GM18526 (cell line): ENCODE results near the gene PRSS50.

Experiments used
- POLR2A ChIP-seq: IDR thresholded peaks from 3 replicates; pipeline ENCODE4 v1.6.1; 2011; ENCODE audit not compliant: insufficient read length; ENCODE audit errors: extremely low read depth

The PRSS50 gene

DNA sequence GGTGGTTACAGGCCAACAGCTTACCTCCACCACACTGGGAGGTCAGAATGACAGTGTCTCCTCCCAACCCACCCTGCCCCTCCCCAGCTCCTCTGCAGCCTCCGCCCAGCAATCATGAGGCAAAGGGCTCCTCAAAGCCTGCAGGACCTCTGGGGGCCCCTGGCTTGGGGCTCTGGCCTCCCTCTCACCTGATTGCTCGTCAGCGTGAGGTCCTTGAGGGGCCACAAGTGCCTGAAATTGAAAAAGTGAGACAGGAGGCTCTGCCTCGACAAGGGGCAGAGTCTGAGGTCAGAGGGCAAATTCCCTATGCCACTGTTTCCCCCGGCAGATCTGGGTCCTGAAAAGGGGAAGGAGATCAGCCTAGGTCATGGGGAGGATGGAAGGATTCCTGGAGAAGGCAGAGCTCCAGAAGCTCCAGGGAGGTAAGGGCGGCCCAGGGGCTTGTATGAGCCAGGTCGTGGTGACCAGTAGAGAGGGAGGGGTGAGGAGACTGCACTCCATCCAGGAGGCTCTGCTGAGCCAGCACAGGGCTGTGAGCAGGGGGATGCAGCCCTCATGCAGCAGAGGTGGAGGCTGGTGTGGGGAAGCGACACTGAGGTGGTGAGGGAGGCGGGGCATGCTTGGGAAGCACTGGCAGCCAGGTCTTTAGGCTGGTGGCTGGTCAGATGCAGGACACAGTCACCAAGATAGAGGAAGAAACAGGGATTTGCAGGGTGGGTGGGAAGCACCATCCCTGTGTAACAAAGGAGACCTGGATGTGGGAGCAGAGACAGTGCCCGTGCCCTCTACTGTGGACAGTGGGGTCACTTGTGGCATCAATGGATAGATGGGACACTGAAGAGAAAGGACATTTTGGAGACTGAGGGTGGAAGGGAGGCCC lies 44.3 kb downstream of the PRSS50 start:
- TF ChIP-seq POLR2A = no peak

DNA sequence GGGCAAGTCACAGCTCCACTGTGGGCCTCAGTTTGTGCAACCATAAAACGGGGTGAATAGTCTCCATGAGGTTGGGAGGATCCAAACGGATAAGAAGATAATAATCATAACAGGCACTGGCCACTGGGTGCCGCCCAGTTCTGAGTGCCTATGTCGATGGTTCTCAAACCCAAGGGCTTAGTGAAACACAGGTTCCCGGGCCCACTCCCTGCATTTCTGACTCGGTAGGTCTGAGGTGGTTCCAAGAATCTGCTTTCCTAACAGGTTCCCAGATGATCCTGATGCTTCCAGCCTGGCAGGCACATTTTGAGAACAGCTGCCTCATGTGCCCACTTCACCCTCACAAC lies 45.3 kb downstream of the PRSS50 start:
- no peak for TF ChIP-seq POLR2A

GRCh38 chr3:46671541-46672348 lies 45.9 kb downstream of the PRSS50 start:
- TF ChIP-seq POLR2A = no peak

- TF ChIP-seq POLR2A = no peak
Observed at GRCh38 chr3:46670891-46671427, 46.7 kb downstream of the PRSS50 start.

GRCh38 chr3:46670000-46670890 lies 47.4 kb downstream of the PRSS50 start:
- TF ChIP-seq POLR2A = no peak

GRCh38 chr3:46669191-46669999 lies 48.3 kb downstream of the PRSS50 start:
- no peak for TF ChIP-seq POLR2A

DNA sequence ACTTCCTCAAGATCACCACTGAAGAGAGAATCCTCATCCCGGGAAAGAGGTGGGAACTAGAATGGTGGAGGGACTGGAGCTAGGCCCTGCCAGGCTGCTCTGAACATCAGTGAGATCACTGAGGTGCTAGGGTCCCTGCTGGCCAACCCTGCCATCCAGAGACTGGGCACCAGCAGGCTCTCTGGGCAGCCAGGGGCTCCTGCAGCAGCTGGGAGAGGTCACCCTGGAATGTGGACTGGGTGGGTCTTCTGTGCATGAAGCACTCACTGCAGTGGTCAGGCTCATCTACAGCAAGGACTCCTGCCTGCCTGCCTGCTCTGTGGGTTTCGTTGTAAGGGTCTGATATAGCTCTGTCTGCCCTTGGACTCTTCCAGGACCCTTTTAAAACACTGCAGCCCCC lies 49.1 kb downstream of the PRSS50 start:
- TF ChIP-seq POLR2A = no peak

GRCh38 chr3:46668116-46668515 lies 49.6 kb downstream of the PRSS50 start:
- TF ChIP-seq POLR2A = no peak

- no peak for TF ChIP-seq POLR2A
Observed at GRCh38 chr3:46667657-46668056, 50.0 kb downstream of the PRSS50 start.

DNA sequence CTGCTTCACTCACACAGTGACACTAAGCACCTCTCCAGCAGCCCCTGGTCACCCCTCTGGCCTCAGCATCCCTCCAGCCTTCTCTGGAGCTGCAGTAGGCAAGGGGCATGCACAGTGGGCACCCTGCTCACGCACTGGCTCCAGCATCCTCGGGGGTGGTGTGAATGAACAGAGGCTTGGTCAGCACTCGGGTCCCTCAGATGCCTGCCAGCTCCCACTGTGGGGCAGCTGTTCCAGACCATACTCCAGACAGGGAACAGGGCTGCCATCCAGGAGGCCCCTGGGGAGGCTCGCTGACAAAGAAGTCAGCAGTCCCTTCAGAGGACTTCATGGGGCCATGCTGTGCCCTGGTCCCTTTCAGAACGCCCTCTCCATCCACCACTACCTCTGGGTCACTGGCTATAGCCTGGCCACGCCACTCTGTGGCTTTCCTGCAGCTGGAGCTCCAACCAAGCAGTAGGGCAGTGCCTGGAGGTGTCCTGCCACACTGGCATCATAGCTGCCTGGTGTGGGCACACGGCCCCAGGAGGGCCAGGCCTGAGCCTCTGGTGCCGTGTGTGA lies 50.5 kb downstream of the PRSS50 start:
- no peak for TF ChIP-seq POLR2A

GRCh38 chr3:46666453-46666845 lies 51.2 kb downstream of the PRSS50 start:
- no peak for TF ChIP-seq POLR2A

DNA sequence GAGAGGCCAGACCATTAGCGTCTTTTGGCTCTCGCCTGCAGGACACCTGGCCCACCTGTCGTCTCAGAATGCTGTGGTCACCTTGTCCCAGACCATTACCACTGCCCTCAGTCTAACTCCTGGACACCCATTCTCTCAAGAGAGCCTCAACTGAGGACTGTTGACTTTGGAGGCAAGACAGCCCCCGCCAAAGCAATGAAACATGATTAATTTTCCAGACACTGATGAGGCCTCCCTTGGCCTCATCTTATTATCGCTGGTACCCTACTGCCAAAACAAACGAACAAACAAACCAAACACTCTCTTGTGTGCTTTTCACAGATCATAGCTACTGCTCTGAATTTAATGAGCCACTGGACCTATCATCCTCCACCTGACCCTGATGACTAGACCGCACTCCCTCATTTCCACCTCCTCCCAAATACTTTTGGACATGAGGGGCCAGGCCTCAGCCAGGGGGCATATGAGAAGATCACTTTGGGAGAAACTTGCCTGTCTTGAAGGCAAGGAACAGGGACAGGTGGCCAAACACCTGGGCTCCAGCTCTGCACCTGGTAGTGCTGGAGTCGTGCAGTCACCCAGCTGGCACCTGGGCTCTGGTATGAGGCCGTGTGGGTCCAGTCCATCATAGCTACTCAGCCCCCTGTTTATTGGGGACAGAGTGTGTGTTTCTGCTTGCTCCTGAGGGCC lies 51.8 kb downstream of the PRSS50 start:
- TF ChIP-seq POLR2A = no peak

DNA sequence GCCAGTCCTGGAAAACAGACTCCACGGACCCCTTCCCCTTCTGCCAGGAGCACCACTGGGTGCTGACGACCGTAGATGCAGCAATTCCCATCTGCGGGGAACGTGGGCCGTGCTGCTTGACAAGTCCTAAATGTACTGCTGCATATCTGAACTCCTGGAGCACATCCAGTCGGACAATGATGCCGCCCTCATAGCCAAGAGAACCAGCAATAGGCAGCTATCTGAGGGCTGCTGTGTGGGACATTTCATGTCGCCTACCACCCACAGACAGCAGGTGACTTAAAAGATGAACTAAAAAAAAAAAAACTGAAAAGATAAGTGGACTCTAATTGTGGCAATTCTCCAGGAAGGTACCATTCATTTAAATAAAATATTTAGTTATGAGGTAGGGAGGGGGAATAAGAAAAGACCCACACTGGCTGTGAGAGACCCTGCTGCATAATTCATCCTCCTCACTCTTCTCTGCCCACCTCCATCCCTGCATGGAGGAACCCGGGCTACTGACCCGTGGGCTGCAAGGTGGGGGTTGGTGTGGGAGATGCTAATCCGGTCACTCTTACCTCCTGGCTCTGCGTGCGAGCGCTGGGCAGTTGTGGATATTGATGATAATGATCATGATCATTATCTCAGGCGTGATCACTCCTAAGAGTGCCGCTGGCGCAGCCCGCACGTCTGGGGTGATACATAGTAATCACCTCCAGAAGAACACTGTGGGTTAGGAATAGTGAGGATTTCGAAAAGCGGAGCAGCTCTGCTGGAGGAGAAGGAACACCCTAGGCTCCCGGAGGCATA lies 52.5 kb downstream of the PRSS50 start:
- TF ChIP-seq POLR2A = no peak
